ENCODE results near the gene CMKLR1.

The CMKLR1 gene, protein sequence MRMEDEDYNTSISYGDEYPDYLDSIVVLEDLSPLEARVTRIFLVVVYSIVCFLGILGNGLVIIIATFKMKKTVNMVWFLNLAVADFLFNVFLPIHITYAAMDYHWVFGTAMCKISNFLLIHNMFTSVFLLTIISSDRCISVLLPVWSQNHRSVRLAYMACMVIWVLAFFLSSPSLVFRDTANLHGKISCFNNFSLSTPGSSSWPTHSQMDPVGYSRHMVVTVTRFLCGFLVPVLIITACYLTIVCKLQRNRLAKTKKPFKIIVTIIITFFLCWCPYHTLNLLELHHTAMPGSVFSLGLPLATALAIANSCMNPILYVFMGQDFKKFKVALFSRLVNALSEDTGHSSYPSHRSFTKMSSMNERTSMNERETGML

DNA sequence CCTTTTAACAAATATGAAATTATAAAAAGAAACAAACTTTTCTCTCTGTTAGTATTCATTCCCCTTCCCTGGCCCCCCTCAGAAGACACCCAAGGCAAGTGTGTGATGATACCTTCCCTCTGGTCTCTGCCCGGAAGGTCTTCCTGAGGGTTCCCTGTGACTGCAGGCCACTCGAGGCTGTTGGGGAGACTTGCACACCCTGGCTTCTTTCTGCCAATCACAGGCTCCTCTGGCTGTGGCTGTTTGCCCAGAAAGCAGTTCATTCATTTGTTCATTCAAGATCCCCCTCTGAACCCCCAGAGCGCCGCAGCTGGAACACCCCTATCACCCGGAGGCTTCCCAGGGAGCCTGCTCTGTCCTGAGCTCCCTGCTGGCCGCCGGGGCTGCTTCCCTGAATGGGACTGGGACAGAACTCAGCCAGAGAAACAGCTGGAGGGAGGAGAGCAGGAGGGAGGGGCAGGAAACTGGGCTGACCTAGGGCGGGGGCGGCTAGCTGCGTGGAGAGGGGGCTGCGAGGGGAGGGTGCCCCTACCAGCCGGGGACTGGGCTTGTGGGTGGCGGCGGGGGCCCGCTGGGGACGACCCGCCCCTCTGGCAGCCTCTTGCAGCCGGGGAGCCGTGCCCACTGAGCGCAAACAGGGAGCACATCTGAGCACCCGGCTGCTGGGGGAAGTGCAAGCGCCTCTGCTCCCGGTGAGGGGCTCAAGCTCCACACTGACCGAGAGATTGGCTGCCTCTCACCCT, at the start of gene CMKLR1:
Gene CMKLR1, minus strand, starts transcription at position 397 of the 743 bp plus-strand sequence. CDS start 45,720 bp downstream, outside the sequence.
- DNase-seq, result no peak

DNA sequence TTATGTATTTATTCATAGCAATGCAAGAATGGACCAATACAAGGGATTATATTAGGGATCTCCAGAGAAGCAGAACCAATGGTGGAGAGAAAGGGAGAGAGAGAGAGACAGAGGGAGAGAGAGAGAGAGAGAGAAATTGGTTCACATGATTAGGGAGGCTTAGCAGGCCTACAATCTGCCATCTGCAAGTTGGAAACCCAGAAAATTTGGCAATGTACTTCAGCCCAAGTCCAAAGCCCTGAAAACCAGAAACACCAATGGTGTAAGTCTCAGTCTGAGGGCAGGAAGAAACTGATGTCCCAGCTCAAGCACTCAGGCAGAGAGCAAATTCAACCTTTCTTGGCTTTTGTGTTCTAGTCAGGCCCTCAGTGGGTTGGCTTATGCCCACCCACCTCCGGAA, 48.7 kb upstream of the CMKLR1 start:
- DNase-seq, result no peak

DNA sequence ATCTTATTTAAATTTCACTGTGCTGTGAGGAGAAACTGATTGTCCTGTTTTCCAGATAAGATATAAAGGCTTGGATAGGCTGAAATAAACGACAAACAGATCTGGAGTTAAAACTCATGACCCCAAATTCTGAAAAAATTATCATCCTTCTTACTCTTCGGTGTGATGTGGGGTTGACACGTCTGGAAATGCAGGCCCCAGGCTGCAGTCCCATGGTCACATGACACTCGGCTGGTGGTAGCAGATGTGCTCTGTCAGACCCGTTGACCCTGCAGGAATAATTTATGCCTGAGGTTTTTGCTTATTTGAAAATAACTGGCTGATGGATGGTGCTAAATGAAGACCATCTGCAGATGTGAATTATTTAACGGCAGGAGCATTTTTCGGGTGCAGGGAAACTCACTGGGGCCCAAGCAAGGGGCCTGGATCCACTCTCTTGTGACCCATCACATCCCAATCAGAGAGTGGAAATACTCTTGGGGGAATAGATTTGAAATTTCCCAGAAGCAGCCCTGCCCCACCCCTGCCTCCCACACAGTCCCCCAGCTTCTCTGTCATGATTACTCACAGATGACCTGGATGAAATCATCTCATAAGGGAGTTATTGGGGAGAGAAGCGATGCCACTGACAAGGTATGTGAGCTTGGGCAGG, 47.7 kb upstream of the CMKLR1 start:
- DNase-seq, result no peak

DNA sequence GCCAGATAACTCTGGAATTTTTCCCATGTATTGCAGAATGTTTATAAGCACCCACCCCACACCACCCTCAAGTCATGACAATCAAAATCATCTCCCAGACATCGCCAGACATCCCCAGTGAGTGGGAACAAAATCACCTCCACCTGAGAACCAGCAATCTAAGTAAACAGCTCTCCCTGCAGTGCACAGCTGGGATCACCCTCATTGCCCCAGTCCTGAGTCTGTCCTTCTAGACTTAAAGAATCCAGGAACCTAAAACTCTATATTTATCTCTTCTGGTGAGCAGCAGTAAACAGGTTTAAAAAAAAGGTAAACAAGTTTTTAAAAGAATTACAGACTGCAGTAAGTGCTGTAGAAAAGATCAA, 43.3 kb upstream of the CMKLR1 start:
- DNase-seq, result no peak

DNA sequence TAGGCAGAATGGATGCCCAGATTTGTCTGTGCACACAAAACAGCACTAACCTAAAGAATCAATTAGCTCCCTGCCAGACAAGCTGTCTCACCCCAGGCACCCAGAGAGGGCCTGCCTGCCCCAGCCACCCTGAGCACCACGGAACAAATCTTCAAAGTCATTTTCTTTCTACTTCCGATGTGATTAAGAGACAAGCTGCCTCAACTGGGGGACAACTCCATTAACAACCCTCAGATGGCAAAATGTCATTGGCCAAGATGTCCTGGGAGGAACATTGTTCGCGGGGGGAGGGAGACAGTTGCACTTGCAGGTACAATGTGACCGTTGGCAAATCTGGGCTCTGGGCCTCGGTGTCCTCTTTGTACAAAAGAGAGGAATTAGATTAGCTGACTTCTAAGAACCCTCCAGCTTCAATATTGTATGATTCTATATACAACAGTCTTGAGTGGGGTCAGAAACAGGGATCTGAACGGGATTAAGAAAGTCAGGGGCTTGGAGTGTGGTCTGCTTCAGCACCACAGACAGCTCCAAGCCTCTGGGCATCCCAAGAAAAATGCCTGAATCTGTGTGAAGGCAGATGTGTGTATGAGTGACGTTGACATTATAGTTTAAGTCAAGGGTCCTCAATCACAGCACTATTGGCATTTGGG, 42.8 kb upstream of the CMKLR1 start:
- DNase-seq, result no peak

DNA sequence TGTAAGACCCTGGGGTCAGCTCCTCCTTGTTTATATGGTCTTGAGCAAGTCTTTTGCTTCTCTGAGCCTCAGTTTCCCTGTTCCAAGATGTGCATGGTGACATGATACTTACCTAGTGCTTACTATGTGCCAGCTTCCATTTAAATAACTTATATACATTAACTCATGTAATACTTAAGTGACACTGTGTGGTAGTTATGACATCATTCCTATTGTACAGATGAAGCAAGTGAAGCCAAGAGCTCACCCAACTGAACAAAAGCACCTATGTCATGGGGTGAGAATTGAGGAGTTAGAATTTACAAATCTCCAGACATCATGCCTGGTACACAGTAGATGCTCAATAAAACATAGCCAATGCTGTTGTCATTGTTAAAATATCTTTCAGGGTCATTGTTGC, 41.3 kb upstream of the CMKLR1 start:
- DNase-seq, result no peak

DNA sequence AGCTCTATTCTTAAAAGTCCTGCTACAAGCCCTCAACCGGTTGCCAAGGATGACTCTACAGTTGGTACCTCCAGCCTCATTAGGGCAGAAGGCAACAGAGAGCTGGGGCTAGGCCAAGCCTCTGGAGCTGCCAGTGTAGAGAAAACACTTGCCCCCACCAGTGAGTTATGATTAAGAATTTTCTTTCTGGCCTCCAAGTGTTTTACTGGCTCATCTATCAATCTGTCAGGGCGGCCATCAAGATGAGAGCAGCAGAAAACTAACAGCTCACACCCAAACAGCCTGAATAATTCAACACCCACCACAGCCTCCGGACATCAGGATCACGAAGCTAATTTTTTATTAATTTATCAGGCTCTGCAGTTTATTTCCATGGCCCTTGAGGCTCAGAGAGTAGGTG, 40.7 kb upstream of the CMKLR1 start:
- DNase-seq, result no peak

DNA sequence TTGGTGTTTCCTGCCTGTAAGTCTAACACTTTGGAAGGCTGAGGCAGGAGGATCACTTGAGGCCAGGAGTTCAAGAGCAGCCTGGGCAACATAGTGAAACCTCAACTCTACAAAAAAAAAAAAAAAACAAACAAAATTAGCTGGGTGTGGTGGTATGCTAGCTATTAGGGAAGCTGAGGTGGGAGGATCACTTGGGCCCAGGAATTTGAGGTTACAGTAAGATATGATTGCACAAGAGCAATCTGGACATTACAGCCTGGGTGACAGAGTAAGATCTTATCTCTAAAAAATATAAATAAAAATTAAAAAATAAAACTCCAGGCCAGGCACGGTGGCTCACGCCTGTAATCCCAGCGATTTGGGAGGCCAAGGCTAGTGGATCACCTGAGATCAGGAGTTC, 39.8 kb upstream of the CMKLR1 start:
- no peak for DNase-seq

DNA sequence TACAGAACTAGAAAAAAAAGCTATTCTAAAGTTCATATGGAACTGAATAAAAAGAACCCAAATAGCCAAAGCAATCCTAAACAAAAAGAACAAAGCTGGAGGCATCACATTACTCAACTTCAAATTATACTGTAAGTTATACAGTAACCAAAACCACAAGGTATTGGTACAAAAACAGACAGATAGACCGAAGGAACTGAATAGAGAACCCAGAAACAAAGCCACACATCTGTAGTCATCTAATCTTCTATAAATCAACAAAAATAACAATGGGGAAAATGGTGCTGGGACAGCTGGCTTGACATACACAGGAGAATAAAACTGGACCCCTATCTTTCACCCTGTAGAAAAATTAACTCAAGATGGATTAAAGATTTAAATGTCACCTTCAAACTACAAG, 38.1 kb upstream of the CMKLR1 start:
- no peak for DNase-seq

DNA sequence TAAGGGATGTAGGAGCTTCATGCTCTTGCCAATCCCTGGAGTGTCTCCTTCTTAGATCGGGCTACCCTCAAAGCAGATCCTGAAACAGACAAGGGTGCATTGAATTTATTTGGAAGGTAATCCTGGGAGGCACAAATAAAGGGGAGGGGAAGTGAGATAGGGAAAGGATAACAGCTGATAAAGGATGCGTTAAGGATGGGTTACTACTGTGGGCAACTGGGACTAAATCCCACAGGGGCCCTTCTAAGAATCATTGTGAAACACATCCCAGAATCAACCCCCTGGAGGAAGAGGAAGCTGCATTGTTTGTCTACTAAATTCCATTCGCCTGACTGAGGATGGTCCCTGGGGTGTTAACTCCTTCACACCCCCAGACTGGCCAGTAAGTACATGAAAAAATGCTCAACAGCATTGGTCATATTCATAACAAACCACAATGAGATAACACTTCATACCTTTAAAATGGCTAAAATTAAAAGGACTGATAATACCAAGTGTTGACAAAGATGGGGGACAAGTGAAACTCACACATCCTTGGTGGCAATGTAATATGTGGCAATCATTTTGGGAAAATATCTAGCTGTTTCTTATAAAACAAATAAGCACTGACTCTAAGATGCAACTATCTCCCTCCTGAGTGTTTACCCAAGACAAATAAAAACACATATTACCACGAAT, 37.0 kb upstream of the CMKLR1 start:
- no peak for DNase-seq

DNA sequence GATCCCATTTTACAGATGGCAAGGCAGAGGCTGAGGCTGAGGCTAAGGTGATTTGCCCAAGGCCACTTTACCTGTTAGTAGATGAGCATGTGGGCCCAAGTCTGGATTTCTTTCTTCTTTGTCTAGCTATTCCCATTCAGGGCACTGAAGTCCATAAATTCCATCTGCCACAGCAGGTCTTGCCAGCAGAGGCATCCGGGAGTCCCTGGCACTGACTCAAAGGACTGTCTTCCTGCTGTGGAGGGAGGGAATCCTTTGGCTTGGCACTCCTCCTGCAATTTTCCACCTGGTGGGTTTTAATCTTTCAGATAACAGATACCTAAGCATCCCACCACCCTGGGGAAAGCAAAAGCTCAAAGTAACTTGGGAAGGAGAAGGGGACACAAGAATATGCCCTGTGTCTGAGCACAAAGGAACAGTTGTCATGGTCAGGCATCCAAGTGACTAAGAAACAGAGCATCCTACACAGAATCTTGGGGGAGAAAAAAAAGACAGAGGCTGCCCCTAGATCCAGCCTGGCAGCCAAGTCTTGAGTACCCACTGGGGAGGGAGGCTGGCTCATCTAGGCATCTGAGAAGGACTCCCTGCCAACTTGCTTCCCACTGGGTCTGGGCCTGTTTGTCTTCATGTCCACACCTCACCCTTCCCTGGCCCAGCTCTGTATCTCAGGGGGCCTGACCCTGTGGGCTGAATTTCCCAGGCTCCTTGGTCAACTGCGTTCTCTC, 35.6 kb upstream of the CMKLR1 start:
- no peak for DNase-seq

DNA sequence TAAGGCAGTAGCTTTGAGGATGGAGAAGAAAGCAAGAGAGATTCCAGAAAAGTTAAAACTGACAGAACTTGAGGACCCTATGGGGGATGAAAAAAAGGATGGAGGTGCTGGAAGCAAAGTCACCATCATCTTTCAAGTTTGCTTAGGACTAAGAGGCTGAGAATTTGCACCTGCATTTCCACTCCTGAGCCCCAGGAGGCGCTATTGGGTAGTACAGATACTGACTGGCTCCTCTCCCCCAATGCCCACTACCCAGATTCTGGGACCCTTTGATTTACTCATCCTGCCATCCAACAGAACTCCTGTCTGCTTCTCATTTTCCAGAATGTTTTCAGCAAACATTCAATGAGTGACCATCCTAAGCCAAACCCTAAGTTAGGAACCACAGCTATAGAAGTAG, 34.0 kb upstream of the CMKLR1 start:
- no peak for DNase-seq

DNA sequence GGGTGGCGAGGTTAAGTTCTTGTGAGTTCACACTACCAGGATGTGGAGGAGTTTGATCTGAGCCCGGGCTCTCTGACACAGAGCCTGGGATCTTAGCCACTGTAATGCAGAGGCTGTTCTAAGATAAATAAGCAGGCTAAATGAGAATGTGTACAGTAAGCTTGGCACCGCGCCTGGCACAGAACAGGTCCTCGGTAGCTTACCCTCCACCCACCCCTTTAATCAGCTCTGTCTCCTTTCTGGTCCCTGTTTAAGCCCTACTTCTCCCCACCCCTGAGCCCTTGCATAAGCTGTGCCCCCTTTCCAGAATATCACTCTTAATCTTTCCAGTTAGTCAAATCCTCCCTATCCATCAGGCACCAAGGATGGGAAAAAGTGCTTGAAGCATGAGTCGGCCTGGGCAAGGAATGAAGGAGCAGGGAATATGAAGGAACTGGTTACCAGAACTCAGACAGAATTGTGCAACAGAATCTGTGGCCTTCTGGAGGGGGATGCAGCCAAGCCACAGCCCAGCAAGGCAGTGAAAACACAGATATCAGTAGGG, 32.8 kb upstream of the CMKLR1 start:
- DNase-seq, result no peak

DNA sequence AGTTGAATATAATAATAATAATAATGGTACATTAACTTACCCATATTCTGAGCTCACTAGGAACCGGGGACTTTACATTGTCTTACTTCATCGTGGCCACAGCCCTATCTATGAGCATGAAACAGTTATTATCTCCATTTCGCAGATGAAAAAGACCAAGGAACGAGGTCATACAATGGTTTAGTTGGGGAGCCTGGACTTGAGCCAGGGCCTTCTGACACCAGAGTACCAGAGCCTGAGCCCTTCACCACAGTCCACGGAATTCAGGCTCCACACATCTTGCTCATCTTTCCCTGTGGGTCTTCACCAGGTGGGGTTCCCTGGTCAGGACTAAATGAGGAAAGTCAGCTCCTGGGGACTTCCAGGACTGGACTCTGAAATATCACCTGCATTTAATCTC, 31.3 kb upstream of the CMKLR1 start:
- DNase-seq, result no peak

DNA sequence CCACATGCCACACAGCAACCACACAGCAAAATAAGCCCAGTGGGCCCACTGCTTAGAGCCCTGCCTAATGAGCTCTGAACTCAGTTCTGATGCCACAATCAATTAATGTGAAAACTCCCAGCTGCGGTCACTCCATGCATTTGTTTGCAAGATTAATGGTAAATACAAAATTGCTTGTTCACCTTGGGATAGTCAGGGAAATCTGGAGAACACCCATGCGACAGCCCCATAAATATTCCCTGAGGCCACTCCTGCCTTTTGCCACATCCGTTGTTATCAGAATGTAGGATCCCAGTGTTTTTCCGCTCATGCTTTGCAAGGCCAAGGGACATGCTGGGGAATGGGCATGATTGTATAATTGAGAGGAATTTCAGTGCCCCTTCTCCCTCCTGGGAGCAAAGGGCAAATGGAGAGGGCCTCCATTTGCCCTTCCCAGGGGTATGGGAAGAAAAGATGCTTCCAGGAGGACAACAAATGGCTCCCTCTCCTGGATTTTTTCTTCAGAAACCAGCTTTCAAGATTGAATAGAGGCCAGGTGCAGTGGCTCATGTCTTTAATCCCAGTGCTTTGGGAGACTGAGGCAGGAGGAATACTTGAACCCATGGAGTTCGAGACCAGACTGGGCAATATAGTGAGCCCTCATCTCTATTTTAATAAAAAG, 30.8 kb upstream of the CMKLR1 start:
- no peak for DNase-seq

DNA sequence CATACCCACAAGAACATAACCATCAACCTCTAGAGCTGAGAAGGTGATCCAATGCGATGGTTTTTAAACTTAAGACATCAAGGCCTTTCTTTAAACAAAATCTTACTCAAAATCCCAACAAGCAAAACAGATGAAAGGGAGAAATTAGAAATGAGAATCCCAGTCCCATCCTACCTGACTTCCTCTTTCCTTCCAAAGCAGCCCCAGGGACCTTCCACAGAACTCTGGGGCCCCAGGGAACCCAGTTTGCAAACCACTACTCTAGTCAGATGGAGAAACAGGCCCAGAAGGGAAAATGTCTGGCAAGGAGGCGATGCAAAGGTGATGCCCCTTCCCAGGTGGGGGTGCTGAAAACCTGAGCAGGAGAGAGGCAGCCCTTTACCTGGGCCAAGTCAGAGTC, 29.0 kb upstream of the CMKLR1 start:
- DNase-seq, result no peak

DNA sequence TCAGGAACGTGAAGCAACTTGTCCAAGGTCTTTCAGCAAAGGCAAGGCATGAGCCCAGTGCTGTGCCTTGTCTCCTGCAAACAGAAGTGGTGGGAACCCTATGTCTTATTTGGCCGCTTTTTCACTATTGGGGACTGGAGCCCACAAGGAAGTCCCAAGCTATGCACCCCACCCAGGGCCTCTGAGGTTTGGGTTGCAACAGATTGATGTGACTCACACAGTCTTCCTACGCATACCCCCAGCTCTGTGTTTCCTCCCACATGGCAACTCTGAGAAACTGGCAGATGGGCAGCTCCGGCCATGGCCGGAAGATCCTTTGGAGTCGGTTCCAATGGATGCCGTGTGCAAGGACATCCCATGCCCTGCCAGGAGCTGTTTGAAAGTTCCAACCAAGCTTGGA, 28.3 kb upstream of the CMKLR1 start:
- DNase-seq, result no peak

DNA sequence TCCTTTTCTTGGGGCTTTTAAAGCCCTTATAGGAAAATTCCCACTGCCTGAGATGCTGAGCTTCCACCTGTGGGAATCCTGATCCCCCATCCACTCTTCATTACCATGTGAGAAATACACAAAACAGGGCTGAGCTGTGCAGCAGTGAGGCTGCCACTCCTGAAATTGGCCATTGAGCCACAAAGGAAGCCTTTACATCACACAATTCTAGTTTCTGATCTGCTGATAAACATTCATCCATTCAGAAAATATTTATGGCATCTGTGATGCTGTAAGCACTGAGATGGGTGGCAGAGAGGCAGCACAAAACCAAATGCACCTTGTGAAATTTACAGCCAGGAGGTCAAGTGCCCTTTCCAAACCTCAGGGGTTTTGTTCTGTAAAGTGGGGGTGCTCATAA, 26.2 kb upstream of the CMKLR1 start:
- DNase-seq, result no peak

DNA sequence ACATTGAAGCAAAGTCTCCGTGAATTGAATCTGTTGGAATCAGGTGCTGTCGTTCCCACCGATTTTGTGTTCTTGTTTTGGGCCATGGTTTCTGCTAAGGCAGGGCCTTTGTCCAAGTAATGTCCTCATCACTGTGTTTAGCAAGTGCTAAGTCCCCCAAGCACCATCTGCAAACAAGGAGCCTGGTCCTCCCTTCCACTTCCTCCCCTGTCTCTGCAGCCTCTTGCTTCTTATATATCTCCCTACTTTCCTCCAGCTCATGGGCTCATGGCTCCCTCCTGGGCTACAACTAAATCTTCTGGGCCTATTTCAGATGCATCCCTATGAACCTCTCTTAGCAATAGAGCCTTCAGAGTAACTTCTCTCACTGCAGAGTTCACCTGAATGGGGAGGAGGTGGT, 25.8 kb upstream of the CMKLR1 start:
- DNase-seq, result no peak

DNA sequence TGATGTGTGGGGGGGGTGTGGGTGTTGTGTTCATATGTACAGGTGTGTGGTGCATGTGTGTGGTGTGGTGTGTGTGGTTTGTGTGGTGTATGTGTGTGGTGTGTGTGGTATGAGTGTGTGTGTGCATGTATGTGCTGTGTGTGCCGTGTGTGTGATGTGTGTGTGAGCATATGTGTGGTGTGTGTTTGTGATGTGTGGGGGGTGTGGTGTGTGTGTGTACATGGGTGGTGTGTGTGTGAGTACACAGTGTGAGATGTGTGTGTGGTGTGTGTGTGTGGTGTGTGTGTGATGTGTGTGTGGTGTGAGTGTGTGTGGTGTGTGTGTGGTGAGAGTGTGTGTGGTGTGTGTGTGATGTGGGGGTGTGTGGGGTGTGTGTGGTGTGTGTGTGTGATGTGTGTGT, 24.5 kb upstream of the CMKLR1 start:
- DNase-seq, result no peak

DNA sequence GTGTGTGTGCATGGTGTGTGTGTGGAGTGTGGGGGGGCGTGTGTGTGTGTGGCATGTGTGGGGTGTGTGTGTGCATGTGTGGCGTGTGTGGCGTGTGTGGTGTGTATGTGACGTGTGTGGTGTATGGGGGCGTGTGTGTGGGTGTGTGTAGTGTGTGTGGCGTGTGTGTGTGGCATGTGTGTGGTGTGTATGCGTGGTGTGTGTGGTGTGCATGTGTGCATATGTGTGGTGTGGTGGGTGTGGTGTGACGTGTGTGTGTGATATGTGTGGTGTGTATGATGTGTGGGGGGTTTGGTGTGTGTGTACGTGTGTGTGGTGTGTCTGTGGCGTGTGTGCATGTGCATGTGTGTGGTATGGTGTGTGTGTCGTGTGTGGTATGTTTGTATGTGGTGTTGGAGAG, 24.1 kb upstream of the CMKLR1 start:
- DNase-seq, result no peak

DNA sequence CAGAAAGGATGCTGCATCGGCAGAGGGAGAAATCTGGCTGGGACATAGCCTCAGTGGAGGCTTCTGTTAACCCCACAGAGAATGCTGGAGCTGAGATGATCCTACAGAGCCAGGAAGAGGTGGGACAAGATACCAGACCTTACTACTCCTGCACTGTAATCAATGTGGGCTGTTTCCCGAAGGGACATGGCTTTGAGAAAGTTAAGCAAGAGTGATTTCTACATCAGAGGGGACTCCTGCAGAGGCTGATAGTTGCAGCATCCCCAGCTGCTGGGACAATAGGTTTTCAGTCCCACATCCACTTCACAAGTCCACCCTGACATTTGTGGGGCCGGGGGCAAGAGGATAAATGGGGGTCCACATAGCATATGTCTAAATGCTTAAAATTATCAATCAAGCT, 22.5 kb upstream of the CMKLR1 start:
- DNase-seq, result no peak
